CD4-positive, alpha-beta memory T cell (primary cell): ENCODE measurements around the gene KLF12. TPM values are rescaled to one million over a fixed set of nuclear protein-coding genes. Genes with fewer than 3 reads are reported as not detected.

Experiments used
- CTCF ChIA-PET: fragments of 350-600 bp; sonication (Branson Sonifier 250); formaldehyde crosslinking; loops from one replicate; lab custom pipeline; 2021; ENCODE audit warnings: inconsistent platforms; ENCODE audit not compliant: partially characterized antibody; lab: Charles Lee
- POLR2A ChIA-PET: fragments of 350-600 bp; sonication (Branson Sonifier 250); formaldehyde crosslinking; loops from one replicate; lab custom pipeline; 2021; ENCODE audit not compliant: partially characterized antibody; lab: Charles Lee
- DNase-seq, 5 donors: peaks; one replicate each; pipeline versions ENCODE4 v3.0.0 to v3.0.0-alpha.2; 2020 to 2022; ENCODE audit warnings: mixed read lengths in 1 of 5
- H3K27ac ChIP-seq: one replicate; pipeline ENCODE4 v1.7.0; 2013; ENCODE audit warnings: low read depth, low read length
- H3K27me3 ChIP-seq: 2 replicates; pipeline ENCODE4 v1.7.0; 2013; ENCODE audit warnings: mild to moderate bottlenecking, low read length, moderate library complexity; ENCODE audit not compliant: insufficient read depth
- H3K36me3 ChIP-seq: 2 replicates; pipeline ENCODE4 v1.7.0; 2013; ENCODE audit warnings: mild to moderate bottlenecking, low read length, moderate library complexity; ENCODE audit not compliant: insufficient read depth
- H3K4me1 ChIP-seq: 2 replicates; pipeline ENCODE4 v1.7.0; 2013; ENCODE audit warnings: mild to moderate bottlenecking, low read length, moderate library complexity; ENCODE audit not compliant: insufficient read depth
- H3K4me3 ChIP-seq, 2 donors: one replicate each; pipeline ENCODE4 v1.7.0; 2013; ENCODE audit warnings: low read length in 2 of 2, mild to moderate bottlenecking in 1 of 2
- H3K9me3 ChIP-seq, 2 donors: one replicate each; pipeline ENCODE4 v1.7.0; 2013; ENCODE audit warnings: low read length in 2 of 2, control low read depth in 1 of 2; ENCODE audit not compliant: control insufficient read depth in 1 of 2
- H3K27ac Mint-ChIP-seq, 7 donors: one replicate each; pipeline ENCODE4 v1.8.0; 2020 to 2021; ENCODE audit warnings: mixed read lengths in 7 of 7, mild to moderate bottlenecking in 6 of 7, inconsistent platforms in 3 of 7, moderate library complexity in 3 of 7
- H3K27me3 Mint-ChIP-seq, 2 donors: one replicate each; pipeline ENCODE4 v1.8.0; 2020 to 2021; ENCODE audit warnings: mixed read lengths in 2 of 2
- H3K36me3 Mint-ChIP-seq, 2 donors: one replicate each; pipeline ENCODE4 v1.8.0; 2020 to 2021; ENCODE audit warnings: mixed read lengths in 2 of 2, inconsistent platforms in 1 of 2, mild to moderate bottlenecking in 1 of 2
- H3K4me1 Mint-ChIP-seq, 4 donors: one replicate each; pipeline ENCODE4 v1.8.0; 2020 to 2021; ENCODE audit warnings: mixed read lengths in 4 of 4, mild to moderate bottlenecking in 1 of 4
- H3K4me3 Mint-ChIP-seq, 8 donors: one replicate each; pipeline ENCODE4 v1.8.0; 2020 to 2021; ENCODE audit warnings: mixed read lengths in 8 of 8, mild to moderate bottlenecking in 7 of 8, moderate library complexity in 6 of 8, inconsistent platforms in 3 of 8
- H3K9me3 Mint-ChIP-seq, 8 donors: one replicate each; pipeline ENCODE4 v1.8.0; 2020 to 2021; ENCODE audit warnings: mixed read lengths in 8 of 8, mild to moderate bottlenecking in 5 of 8, inconsistent platforms in 3 of 8, moderate library complexity in 1 of 8
- intact Hi-C: fragments of 100-400 bp; cut with micrococcal nuclease; formaldehyde crosslinking; loops from one replicate; pipeline ENCODE4 v1.15.1; 2023
- polyA plus RNA-seq, 2 donors: library from polyadenylated mRNA; unstranded; fragments of 300-500 nt; fragmentation: Illumina TruSeq; gene quantifications; one replicate each; pipeline ENCODE4 v1.2.3, GENCODE V29; 2021
- total RNA-seq, 2 experiments: library from RNA; stranded (reverse); gene quantifications; one replicate each; pipeline ENCODE4 v1.2.3, GENCODE V29; 2021

Gene KLF12
- total and polyA plus RNA-seq, 4 experiments from 2014 or later, result 22.9 to 95.4 (median 62.5) TPM

GRCh38 chr13:74136084-74136658 lies 2.0 kb upstream of the KLF12 start:
- peak; percentile 47 to 76 (median 56) for DNase-seq
- POLR2A ChIA-PET, result interaction anchor here (0.6 to 11.3 kb wide), 20 partner anchors 13 to 299 kb away, joined by 3 to 265 read pairs (median 7); no protein-coding TSS in a partner anchor

GRCh38 chr13:74135326-74136083 lies 1.3 kb upstream of the KLF12 start:
- H3K27me3 ChIP-seq, result no peaks in the 10 kb centered on the region
- peak overlapping the region in 1 of 7 donors; percentile 99 for H3K27ac Mint-ChIP-seq
- H3K27ac ChIP-seq, result peak overlapping the region; percentile 94
- ChIA-PET CTCF (interaction anchor here (1.2 to 17.2 kb wide), 4 partner anchors 93 to 151 kb away, joined by 3 to 204 read pairs (median 3); no protein-coding TSS in a partner anchor), POLR2A (interaction anchor here (0.6 to 11.3 kb wide), 21 partner anchors 14 to 379 kb away, joined by 3 to 265 read pairs (median 8); no protein-coding TSS in a partner anchor)
- intact Hi-C loops, result loop anchor here (1.0 to 10.0 kb wide), 5 partner anchors 55 to 1411 kb away; partner anchors contain the start of genes BORA and MZT1
- DNase-seq, result peak; percentile 48 to 77 (median 57)
- peaks cover 1 to 3% of the 10 kb centered on the region in 2 donors for H3K27me3 Mint-ChIP-seq
- no peaks in the 10 kb centered on the region for H3K9me3 ChIP-seq
- H3K9me3 Mint-ChIP-seq, result peaks cover 0 to 9% (median 0%) of the 10 kb centered on the region in 8 donors
- peaks cover 3 to 21% of the 10 kb centered on the region in 2 donors for H3K36me3 Mint-ChIP-seq
- H3K4me3 Mint-ChIP-seq, result peak overlapping the region in 2 of 8 donors; percentile 77 to 83
- H3K4me1 Mint-ChIP-seq, result peaks cover 10 to 31% (median 15%) of the 10 kb centered on the region in 4 donors
- peaks cover 23% of the 10 kb centered on the region for H3K4me1 ChIP-seq
- H3K4me3 ChIP-seq, result peak overlapping the region; percentile 61 to 86
- H3K36me3 ChIP-seq, result no peaks in the 10 kb centered on the region

More at GRCh38 chr13:74136084-74136658, 2.0 kb upstream of the KLF12 start:
- intact Hi-C loops, result loop anchor here (10.0 kb wide), 2 partner anchors 271 to 1411 kb away; partner anchors contain the start of genes BORA and MZT1
- Histone ChIP-seq H3K4me1 (peaks cover 16% of the 10 kb centered on the region), H3K27ac (peak overlapping the region; percentile 94), H3K9me3 (no peaks in the 10 kb centered on the region), H3K36me3 (no peaks in the 10 kb centered on the region), H3K27me3 (no peaks in the 10 kb centered on the region), H3K4me3 (peak overlapping the region; percentile 61 to 86)
- CTCF ChIA-PET, result interaction anchor here (0.7 to 17.2 kb wide), 5 partner anchors 63 to 901 kb away, joined by 3 to 204 read pairs (median 3); no protein-coding TSS in a partner anchor
- Mint-ChIP-seq H3K4me1 (peaks cover 6 to 25% (median 8%) of the 10 kb centered on the region in 4 donors), H3K27ac (no peak overlapping the region), H3K9me3 (peaks cover 0 to 9% (median 0%) of the 10 kb centered on the region in 8 donors), H3K27me3 (peaks cover 1 to 3% of the 10 kb centered on the region in 2 donors), H3K4me3 (no peak overlapping the region), H3K36me3 (peaks cover 3 to 21% of the 10 kb centered on the region in 2 donors)

GRCh38 chr13:74134777-74135325 lies 647 bp upstream of the KLF12 start:
- peak; percentile 72 to 82 (median 73) for DNase-seq
- Mint-ChIP-seq H3K9me3 (peaks cover 0 to 9% (median 0%) of the 10 kb centered on the region in 8 donors), H3K4me1 (peaks cover 13 to 38% (median 19%) of the 10 kb centered on the region in 4 donors), H3K27me3 (peaks cover 1 to 3% of the 10 kb centered on the region in 2 donors), H3K36me3 (peaks cover 3 to 21% of the 10 kb centered on the region in 2 donors), H3K4me3 (peak overlapping the region; percentile 73 to 90 (median 80)), H3K27ac (peak overlapping the region; percentile 61 to 99 (median 85))
- ChIA-PET CTCF (interaction anchor here (1.3 to 17.2 kb wide), 3 partner anchors 94 to 152 kb away, joined by 3 to 204 read pairs (median 3); no protein-coding TSS in a partner anchor), POLR2A (interaction anchor here (1.0 to 11.3 kb wide), 27 partner anchors 14 to 419 kb away, joined by 3 to 265 read pairs (median 8); no protein-coding TSS in a partner anchor)
- Histone ChIP-seq H3K4me3 (peak overlapping the region in 1 of 2 donors; percentile 86), H3K27ac (peak overlapping the region; percentile 94), H3K27me3 (no peaks in the 10 kb centered on the region), H3K9me3 (no peaks in the 10 kb centered on the region), H3K4me1 (peaks cover 30% of the 10 kb centered on the region), H3K36me3 (no peaks in the 10 kb centered on the region)
- intact Hi-C loops, result loop anchor here (1.0 to 10.0 kb wide), 9 partner anchors 56 to 1410 kb away; partner anchors contain the start of genes BORA and MZT1

GRCh38 chr13:74133657-74134201 lies 475 bp downstream of the KLF12 start:
- peak; percentile 89 to 98 (median 95) for DNase-seq
- CTCF ChIA-PET, result interaction anchor here (0.9 to 17.2 kb wide), 7 partner anchors 11 to 153 kb away, joined by 3 to 204 read pairs (median 4); no protein-coding TSS in a partner anchor
- intact Hi-C loops, result loop anchor here (1.0 to 10.0 kb wide), 13 partner anchors 43 to 1409 kb away; partner anchors contain the start of genes BORA and MZT1
- H3K4me1 ChIP-seq, result peaks cover 41% of the 10 kb centered on the region
- H3K36me3 ChIP-seq, result no peaks in the 10 kb centered on the region
- no peaks in the 10 kb centered on the region for H3K27me3 ChIP-seq
- peaks cover 0 to 9% (median 0%) of the 10 kb centered on the region in 8 donors for H3K9me3 Mint-ChIP-seq
- peaks cover 3 to 21% of the 10 kb centered on the region in 2 donors for H3K36me3 Mint-ChIP-seq
- peak overlapping the region; percentile 96 to 100 (median 98) for H3K4me3 Mint-ChIP-seq
- POLR2A ChIA-PET, result interaction anchor here (0.6 to 11.3 kb wide), 41 partner anchors 10 to 1193 kb away, joined by 3 to 265 read pairs (median 5); partner anchors contain the start of gene KLF5
- H3K4me3 ChIP-seq, result peak overlapping the region; percentile 86 to 90
- no peaks in the 10 kb centered on the region for H3K9me3 ChIP-seq
- H3K27ac Mint-ChIP-seq, result peak overlapping the region; percentile 97 to 100 (median 99)
- peak overlapping the region; percentile 94 for H3K27ac ChIP-seq
- peaks cover 1 to 3% of the 10 kb centered on the region in 2 donors for H3K27me3 Mint-ChIP-seq
- H3K4me1 Mint-ChIP-seq, result peaks cover 22 to 49% (median 28%) of the 10 kb centered on the region in 4 donors

GRCh38 chr13:74132776-74133656 lies 1.2 kb downstream of the KLF12 start:
- peak overlapping the region; percentile 97 to 100 (median 99) for H3K27ac Mint-ChIP-seq

More at GRCh38 chr13:74132776-74133656, 1.2 kb downstream of the KLF12 start:
- intact Hi-C loops, result loop anchor here (1.0 to 10.0 kb wide), 9 partner anchors 42 to 1408 kb away; partner anchors contain the start of genes BORA and MZT1
- H3K27me3 ChIP-seq, result no peaks in the 10 kb centered on the region
- Mint-ChIP-seq H3K27me3 (peaks cover 1 to 3% of the 10 kb centered on the region in 2 donors), H3K36me3 (peaks cover 3 to 21% of the 10 kb centered on the region in 2 donors), H3K4me1 (peaks cover 27 to 56% (median 35%) of the 10 kb centered on the region in 4 donors), H3K9me3 (peaks cover 0 to 9% (median 0%) of the 10 kb centered on the region in 8 donors), H3K4me3 (peak overlapping the region; percentile 96 to 100 (median 98))
- H3K9me3 ChIP-seq, result no peaks in the 10 kb centered on the region
- H3K4me1 ChIP-seq, result peaks cover 48% of the 10 kb centered on the region
- H3K27ac ChIP-seq, result peak overlapping the region; percentile 94
- H3K36me3 ChIP-seq, result no peaks in the 10 kb centered on the region
- POLR2A ChIA-PET, result interaction anchor here (0.6 to 11.3 kb wide), 46 partner anchors 8 to 1194 kb away, joined by 3 to 265 read pairs (median 4); partner anchors contain the start of gene KLF5
- DNase-seq, result peak; percentile 52 to 72 (median 58)
- H3K4me3 ChIP-seq, result peak overlapping the region; percentile 86 to 90
- CTCF ChIA-PET, result interaction anchor here (1.0 to 17.2 kb wide), 4 partner anchors 71 to 154 kb away, joined by 4 to 204 read pairs (median 11); no protein-coding TSS in a partner anchor
